Peyer's patch (tissue), 4 donors: ENCODE results near the gene YARS1.

Source experiments
- CTCF ChIP-seq, 6 experiments: fragments of 450-650 bp in 4 of 6; fragments of 200-600 bp in 2 of 6; sonication (generic) in 1 of 6; IDR thresholded peaks; one replicate each; pipeline ENCODE4 v1.5.1; 2017 to 2019; ENCODE audit warnings: antibody characterized with exemption in 6 of 6, mild to moderate bottlenecking in 3 of 6, moderate library complexity in 1 of 6
- POLR2A ChIP-seq, 2 donors: fragments of 450-650 bp; IDR thresholded peaks; one replicate each; pipeline ENCODE4 v1.5.1; 2017; ENCODE audit warnings: antibody characterized with exemption in 2 of 2, mild to moderate bottlenecking in 2 of 2, moderate library complexity in 2 of 2

- TF ChIP-seq CTCF (IDR thresholded peaks at IDR 0.05) (no peak), POLR2A (IDR thresholded peaks at IDR 0.05) (no peak)
Observed at GRCh38 chr1:32797456-32797855, 19.7 kb downstream of the YARS1 start.
